H7 (cell line): ENCODE data around the gene SNED1. TPM values are rescaled to one million over a fixed set of nuclear protein-coding genes. Genes with fewer than 3 reads are reported as not detected.

ENCODE experiments used
- DNase-seq: peaks from one replicate; pipeline ENCODE4 v3.0.0; 2012
- H3K27me3 ChIP-seq: 2 replicates; pipeline ENCODE4 v1.6.0; 2011; ENCODE audit warnings: mild to moderate bottlenecking, low read length; ENCODE audit not compliant: control insufficient read depth, insufficient read depth
- H3K36me3 ChIP-seq: replicated peaks from 2 replicates; pipeline ENCODE4 v1.5.1; 2011; ENCODE audit warnings: low read length; ENCODE audit not compliant: control insufficient read depth, insufficient read depth
- H3K4me3 ChIP-seq: 2 replicates; pipeline ENCODE4 v1.5.1; 2011; ENCODE audit warnings: low read depth, mild to moderate bottlenecking, control low read depth, low read length, moderate library complexity; ENCODE audit not compliant: insufficient read depth
- total RNA-seq: library from RNA; depleted of rRNA; stranded (reverse); fragments of >200 nt; shearing (Covaris generic); gene quantifications from 2 replicates; pipeline ENCODE4 v1.2.3, GENCODE V29; 2014

SNED1 gene
- total RNA-seq, 1 experiment from 2014 or later: 0.52 TPM

GRCh38 chr2:241128266-241128665, 129.8 kb downstream of the SNED1 start:
- no peaks in the 10 kb centered on the region for H3K27me3 ChIP-seq
- no peak overlapping the region for H3K4me3 ChIP-seq
- no peak for DNase-seq
- peaks cover 12% of the 10 kb centered on the region for H3K36me3 ChIP-seq

DNA sequence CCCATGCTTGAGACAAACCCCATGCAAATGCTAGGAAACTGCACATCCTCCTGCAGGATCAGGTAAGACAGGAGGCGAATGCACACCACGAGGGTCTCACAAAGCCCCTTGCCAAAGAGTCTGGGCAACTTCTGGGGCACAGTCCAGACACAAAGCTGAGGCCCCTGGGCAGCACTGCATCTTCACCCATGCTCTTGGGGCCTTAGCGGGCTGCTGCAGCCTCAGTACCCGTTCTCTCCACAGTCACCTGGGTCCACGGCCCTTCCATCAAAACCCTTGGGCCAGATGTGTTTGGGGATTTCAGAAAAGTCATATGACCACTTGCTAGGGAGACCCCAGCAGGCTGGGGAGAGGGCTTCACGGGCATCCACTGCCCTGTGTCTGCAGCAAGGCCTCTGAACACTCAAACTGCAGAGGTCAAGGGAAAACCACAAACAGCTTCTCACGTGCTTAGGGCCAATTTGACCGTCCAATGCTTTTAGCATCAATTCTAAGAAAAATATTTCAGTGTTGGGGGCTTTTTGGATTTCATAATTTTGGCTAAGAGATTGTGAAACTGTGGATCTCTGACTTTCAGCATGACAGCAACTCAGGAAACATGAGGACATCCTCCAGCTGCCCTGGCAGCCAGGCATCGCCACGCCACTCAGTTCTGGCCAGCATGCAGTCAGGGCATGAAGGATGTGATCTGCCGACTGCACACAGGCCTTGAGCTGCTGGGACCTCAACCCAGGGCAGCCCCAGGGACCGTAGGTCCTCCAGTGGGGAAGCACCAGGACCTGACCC, 130.9 kb downstream of the SNED1 start:
- Histone ChIP-seq H3K27me3 (no peaks in the 10 kb centered on the region), H3K36me3 (peaks cover 10% of the 10 kb centered on the region), H3K4me3 (no peak overlapping the region)
- DNase-seq: no peak

GRCh38 chr2:241130316-241130715, 131.9 kb downstream of the SNED1 start:
- Histone ChIP-seq H3K27me3 (no peaks in the 10 kb centered on the region), H3K36me3 (peaks cover 10% of the 10 kb centered on the region), H3K4me3 (no peak overlapping the region)
- DNase-seq: no peak

DNA sequence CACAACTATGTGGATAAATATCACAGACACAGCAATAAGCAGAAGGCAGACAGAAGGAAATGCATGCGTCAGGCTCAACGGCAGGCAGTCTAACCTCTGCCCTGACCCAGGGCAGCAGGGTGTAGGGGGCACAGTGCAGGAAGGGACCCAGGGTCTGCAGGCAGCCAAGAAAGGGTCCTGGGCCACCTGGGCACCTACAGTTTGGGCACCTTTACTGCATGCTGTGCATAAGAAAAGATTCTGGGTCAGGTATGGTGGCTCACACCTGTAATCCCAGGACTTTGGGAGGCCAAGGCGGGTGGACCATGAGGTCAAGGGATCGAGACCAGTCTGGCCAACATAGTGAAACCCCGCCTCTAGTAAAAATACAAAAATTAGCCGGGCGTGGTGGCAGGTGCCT, 133.1 kb downstream of the SNED1 start:
- no peak for DNase-seq
- peaks cover 8% of the 10 kb centered on the region for H3K36me3 ChIP-seq
- no peak overlapping the region for H3K4me3 ChIP-seq
- no peaks in the 10 kb centered on the region for H3K27me3 ChIP-seq

DNA sequence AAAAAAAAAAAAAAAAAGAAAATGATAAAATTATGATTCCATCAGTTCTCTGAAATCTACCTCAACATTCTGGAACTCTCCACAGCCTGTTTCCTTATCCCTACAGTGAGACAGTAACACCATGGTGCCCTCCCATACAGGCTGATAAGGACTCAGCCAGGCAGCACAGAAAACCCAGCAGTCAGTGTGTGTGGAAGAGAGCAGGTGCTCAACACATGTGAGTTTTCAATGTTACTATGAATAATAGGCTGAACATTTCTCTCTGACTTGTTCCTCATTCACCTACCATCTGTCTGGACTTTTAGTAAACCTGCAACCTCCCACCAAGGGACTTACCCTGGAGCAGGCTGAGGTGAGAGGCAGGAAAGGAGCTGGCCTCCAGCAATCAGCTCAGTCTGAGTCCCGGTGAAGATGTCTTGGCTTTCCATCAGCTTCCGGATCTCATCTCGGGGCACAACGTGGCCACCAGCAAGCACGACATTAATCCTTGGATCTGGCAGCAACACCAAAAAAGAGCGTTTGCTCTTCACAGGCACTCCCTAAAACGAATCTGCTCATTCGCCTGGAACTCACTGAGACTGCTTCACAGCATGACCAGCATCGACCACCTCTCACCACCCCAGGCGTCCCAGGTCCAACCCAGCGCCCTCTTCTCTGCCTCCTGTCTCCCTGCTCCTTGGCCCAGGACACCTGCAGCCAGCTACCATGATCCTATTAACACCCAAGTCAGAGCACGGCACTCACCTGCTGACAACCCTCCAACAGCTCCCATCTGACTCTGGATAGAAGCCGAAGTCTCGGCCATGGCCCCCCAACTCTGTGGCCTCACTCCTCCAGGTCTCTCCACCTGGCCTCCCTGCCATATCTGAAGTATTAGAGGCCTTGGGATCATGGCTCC, 134.4 kb downstream of the SNED1 start:
- Histone ChIP-seq H3K4me3 (no peak overlapping the region), H3K27me3 (no peaks in the 10 kb centered on the region), H3K36me3 (peaks cover 8% of the 10 kb centered on the region)
- DNase-seq: no peak

DNA sequence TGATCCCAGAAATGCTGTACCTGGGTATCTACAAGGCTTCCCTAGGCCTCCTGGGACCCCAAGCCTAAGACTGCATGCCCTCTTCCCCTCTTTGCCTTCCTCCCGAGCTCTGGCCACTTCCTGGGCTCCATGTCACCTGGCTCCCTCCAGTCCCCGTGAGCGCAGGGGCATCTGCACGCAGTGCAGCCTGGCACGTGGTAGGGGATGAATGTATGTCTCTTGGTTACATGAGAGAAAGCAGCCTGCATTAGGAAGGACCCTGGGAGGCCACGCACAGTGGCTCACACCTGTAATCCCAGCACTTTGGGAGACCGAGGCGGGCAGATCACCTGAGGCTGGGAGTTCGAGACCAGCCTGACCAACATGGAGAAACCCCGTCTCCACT, 135.0 kb downstream of the SNED1 start:
- DNase-seq: no peak
- Histone ChIP-seq H3K36me3 (peaks cover 9% of the 10 kb centered on the region), H3K27me3 (no peaks in the 10 kb centered on the region), H3K4me3 (no peak overlapping the region)

GRCh38 chr2:241134711-241135110, 136.3 kb downstream of the SNED1 start:
- no peak overlapping the region for H3K4me3 ChIP-seq
- no peaks in the 10 kb centered on the region for H3K27me3 ChIP-seq
- no peak for DNase-seq
- H3K36me3 ChIP-seq: peaks cover 10% of the 10 kb centered on the region

- no peak for DNase-seq
- Histone ChIP-seq H3K36me3 (peaks cover 14% of the 10 kb centered on the region), H3K27me3 (no peaks in the 10 kb centered on the region), H3K4me3 (no peak overlapping the region)
These were observed 137.3 kb downstream of the SNED1 start for GRCh38 chr2:241135737-241136136.

- DNase-seq: no peak
- H3K27me3 ChIP-seq: no peaks in the 10 kb centered on the region
These were observed 137.8 kb downstream of the SNED1 start for GRCh38 chr2:241136191-241136590.

GRCh38 chr2:241136661-241137260, 138.3 kb downstream of the SNED1 start:
- Histone ChIP-seq H3K4me3 (no peak overlapping the region), H3K27me3 (no peaks in the 10 kb centered on the region), H3K36me3 (peaks cover 14% of the 10 kb centered on the region)
- no peak for DNase-seq

More at GRCh38 chr2:241136191-241136590, 137.8 kb downstream of the SNED1 start:
- Histone ChIP-seq H3K36me3 (peaks cover 14% of the 10 kb centered on the region), H3K4me3 (no peak overlapping the region)

GRCh38 chr2:241137276-241138190, 139.1 kb downstream of the SNED1 start:
- H3K36me3 ChIP-seq: peaks cover 17% of the 10 kb centered on the region
- no peaks in the 10 kb centered on the region for H3K27me3 ChIP-seq
- DNase-seq: no peak
- H3K4me3 ChIP-seq: no peak overlapping the region

- H3K27me3 ChIP-seq: no peaks in the 10 kb centered on the region
- DNase-seq: no peak
- H3K36me3 ChIP-seq: peaks cover 16% of the 10 kb centered on the region
- no peak overlapping the region for H3K4me3 ChIP-seq
These were observed 140.1 kb downstream of the SNED1 start for GRCh38 chr2:241138471-241138870.

- no peak for DNase-seq
- no peaks in the 10 kb centered on the region for H3K27me3 ChIP-seq
- no peak overlapping the region for H3K4me3 ChIP-seq
- H3K36me3 ChIP-seq: peaks cover 16% of the 10 kb centered on the region
These were observed 141.4 kb downstream of the SNED1 start for GRCh38 chr2:241139531-241140444.
